ENCODE results near the gene AJAP1.

The AJAP1 gene

GRCh38 chr1:4778056-4778455, 123.6 kb downstream of the AJAP1 start:
- in situ Hi-C loops (cut with MboI; ENCODE audit: low pct_unique_long_range_greater_than_20kb, low sequenced_read_pairs, unreplicated experiment) = no loop called here
- DNase-seq (ENCODE audit: low spot score) = no peak
- TF ChIP-seq, protein P1, sequence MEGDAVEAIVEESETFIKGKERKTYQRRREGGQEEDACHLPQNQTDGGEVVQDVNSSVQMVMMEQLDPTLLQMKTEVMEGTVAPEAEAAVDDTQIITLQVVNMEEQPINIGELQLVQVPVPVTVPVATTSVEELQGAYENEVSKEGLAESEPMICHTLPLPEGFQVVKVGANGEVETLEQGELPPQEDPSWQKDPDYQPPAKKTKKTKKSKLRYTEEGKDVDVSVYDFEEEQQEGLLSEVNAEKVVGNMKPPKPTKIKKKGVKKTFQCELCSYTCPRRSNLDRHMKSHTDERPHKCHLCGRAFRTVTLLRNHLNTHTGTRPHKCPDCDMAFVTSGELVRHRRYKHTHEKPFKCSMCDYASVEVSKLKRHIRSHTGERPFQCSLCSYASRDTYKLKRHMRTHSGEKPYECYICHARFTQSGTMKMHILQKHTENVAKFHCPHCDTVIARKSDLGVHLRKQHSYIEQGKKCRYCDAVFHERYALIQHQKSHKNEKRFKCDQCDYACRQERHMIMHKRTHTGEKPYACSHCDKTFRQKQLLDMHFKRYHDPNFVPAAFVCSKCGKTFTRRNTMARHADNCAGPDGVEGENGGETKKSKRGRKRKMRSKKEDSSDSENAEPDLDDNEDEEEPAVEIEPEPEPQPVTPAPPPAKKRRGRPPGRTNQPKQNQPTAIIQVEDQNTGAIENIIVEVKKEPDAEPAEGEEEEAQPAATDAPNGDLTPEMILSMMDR (IDR thresholded peaks at IDR 0.05; ENCODE audit: extremely low read depth, insufficient read depth, missing control alignments) = no peak

DNA sequence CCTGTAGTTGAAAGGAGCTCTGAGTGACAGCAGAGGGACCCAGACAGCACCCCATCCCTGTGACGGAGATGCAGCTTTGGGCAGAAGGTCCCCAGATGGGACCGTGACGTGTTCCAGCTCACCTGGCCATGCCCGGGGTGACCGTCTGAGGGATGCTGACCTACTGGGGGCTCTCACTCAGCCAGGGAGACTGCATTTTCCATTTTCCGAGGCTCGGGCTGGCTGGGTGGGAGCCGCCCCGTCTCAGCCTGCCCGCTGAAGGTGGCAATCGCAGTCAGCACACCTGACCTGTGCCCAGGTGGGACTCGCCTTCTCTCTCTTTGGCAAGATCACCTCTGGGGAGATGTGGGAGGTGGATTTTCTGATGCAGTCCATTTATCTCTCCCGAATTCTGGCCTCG, 127.2 kb downstream of the AJAP1 start:
- TF ChIP-seq, protein P1 (IDR thresholded peaks at IDR 0.05; ENCODE audit: extremely low read depth, insufficient read depth, missing control alignments) = no peak
- in situ Hi-C loops (cut with MboI; ENCODE audit: low pct_unique_long_range_greater_than_20kb, low sequenced_read_pairs, unreplicated experiment) = no loop called here
- no peak for DNase-seq (ENCODE audit: low spot score)

DNA sequence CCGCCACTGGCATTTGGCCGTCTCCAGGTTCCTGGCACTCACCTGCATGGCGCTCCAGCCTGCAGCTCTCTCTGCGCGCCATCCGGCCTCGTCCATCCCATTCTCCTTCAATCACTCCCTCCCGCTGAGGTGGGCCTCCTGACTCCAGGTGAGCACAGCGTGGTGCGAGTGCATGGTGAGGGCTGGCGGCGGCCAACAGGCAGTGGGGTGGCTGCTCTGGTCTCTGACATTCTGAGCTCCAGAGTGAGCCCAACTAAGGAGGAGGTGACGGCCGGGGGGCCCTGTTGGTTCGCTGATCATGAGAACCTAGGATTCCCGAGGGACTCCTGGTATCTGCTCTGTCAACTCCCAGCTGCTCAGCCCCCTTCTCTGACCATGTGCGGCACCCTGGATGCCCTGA, 130.4 kb downstream of the AJAP1 start:
- in situ Hi-C loops (cut with MboI; ENCODE audit: low pct_unique_long_range_greater_than_20kb, low sequenced_read_pairs, unreplicated experiment) = no loop called here
- TF ChIP-seq, protein P1 (IDR thresholded peaks at IDR 0.05; ENCODE audit: extremely low read depth, insufficient read depth, missing control alignments) = no peak
- DNase-seq (ENCODE audit: low spot score) = no peak

DNA sequence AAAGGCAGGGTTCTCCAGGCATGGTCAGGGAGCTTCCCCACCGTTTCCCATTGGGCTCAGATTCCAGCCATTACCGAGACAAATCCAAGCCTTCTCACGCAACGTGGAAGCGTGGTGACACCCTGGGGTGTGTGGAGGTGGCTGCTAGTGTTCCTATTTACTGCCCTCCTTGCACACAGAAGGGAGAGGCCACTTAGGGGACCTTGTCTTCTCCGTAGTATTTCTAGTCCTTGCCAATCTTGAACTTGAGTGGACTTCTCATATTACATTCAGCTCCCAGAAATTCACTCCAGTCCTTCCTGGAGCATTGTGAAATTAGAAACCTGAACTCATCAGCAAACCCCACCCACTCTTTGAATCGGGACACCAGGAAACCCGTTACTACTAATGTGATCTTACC, 131.6 kb downstream of the AJAP1 start:
- no peak for DNase-seq (ENCODE audit: low spot score)
- TF ChIP-seq, protein P1 (IDR thresholded peaks at IDR 0.05; ENCODE audit: extremely low read depth, insufficient read depth, missing control alignments) = no peak
- in situ Hi-C loops (cut with MboI; ENCODE audit: low pct_unique_long_range_greater_than_20kb, low sequenced_read_pairs, unreplicated experiment) = no loop called here

GRCh38 chr1:4787551-4787950, 133.1 kb downstream of the AJAP1 start:
- TF ChIP-seq, protein P1 (IDR thresholded peaks at IDR 0.05; ENCODE audit: extremely low read depth, insufficient read depth, missing control alignments) = no peak
- no peak for DNase-seq (ENCODE audit: low spot score)
- in situ Hi-C loops (cut with MboI; ENCODE audit: low pct_unique_long_range_greater_than_20kb, low sequenced_read_pairs, unreplicated experiment) = no loop called here

GRCh38 chr1:4792565-4792964, 138.2 kb downstream of the AJAP1 start:
- TF ChIP-seq, protein P1 (IDR thresholded peaks at IDR 0.05; ENCODE audit: extremely low read depth, insufficient read depth, missing control alignments) = no peak
- in situ Hi-C loops (cut with MboI; ENCODE audit: low pct_unique_long_range_greater_than_20kb, low sequenced_read_pairs, unreplicated experiment) = no loop called here
- no peak for DNase-seq (ENCODE audit: low spot score)
